OCI-LY1 (cell line): ENCODE data around the gene ZIM2.
A peak's percentile ranks its signal among the peaks of the same experiment; 100 is the strongest.

Source experiments
- H2AFZ ChIP-seq: fragments of 200-600 bp; sonication (generic), shearing (Covaris generic); 2 replicates; pipeline ENCODE4 v1.6.0; 2014; ENCODE audit warnings: antibody characterized with exemption, mild to moderate bottlenecking, low read length
- H3F3A ChIP-seq: fragments of 200-600 bp; sonication (generic), shearing (Covaris generic); 2 replicates; pipeline ENCODE4 v1.6.0; 2014; ENCODE audit warnings: mild to moderate bottlenecking, antibody characterized with exemption, low read length, moderate library complexity; ENCODE audit not compliant: insufficient read depth
- H3K27ac ChIP-seq: fragments of 200-600 bp; sonication (generic); 2 replicates; pipeline ENCODE4 v1.5.1; 2014; ENCODE audit warnings: low read length, mixed run types, mild to moderate bottlenecking, low read depth; ENCODE audit not compliant: poor library complexity, severe bottlenecking
- H3K27me3 ChIP-seq: fragments of 200-600 bp; sonication (generic); 2 replicates; pipeline ENCODE4 v1.6.0; 2014; ENCODE audit warnings: antibody characterized with exemption, mild to moderate bottlenecking, low read length, moderate library complexity; ENCODE audit not compliant: insufficient read depth
- H3K36me3 ChIP-seq: fragments of 200-600 bp; sonication (generic); 2 replicates; pipeline ENCODE4 v1.6.1; 2014; ENCODE audit warnings: mild to moderate bottlenecking, antibody characterized with exemption, low read length, moderate library complexity, mixed read lengths; ENCODE audit not compliant: insufficient read depth
- H3K4me1 ChIP-seq: fragments of 200-600 bp; sonication (generic); 2 replicates; pipeline ENCODE4 v1.5.1; 2014; ENCODE audit warnings: mild to moderate bottlenecking, low read length, moderate library complexity; ENCODE audit not compliant: insufficient read depth, severe bottlenecking
- H3K4me2 ChIP-seq: fragments of 200-600 bp; sonication (generic), shearing (Covaris generic); 2 replicates; pipeline ENCODE4 v1.6.1; 2014; ENCODE audit warnings: low read length
- H3K4me3 ChIP-seq: fragments of 200-600 bp; sonication (generic); 2 replicates; pipeline ENCODE4 v1.5.1; 2014; ENCODE audit warnings: low read length, low read depth, mild to moderate bottlenecking, mixed read lengths; ENCODE audit not compliant: poor library complexity, severe bottlenecking
- H3K79me2 ChIP-seq: fragments of 200-600 bp; shearing (Covaris generic); 2 replicates; pipeline ENCODE4 v1.6.1; 2016; ENCODE audit warnings: mixed run types, low read length, mixed read lengths; ENCODE audit not compliant: insufficient read depth
- H3K9ac ChIP-seq: fragments of 200-600 bp; sonication (generic), shearing (Covaris generic); 2 replicates; pipeline ENCODE4 v1.6.1; 2014; ENCODE audit warnings: mild to moderate bottlenecking, low read length, mixed read lengths
- H3K9me2 ChIP-seq: fragments of 200-600 bp; sonication (generic), shearing (Covaris generic); 2 replicates; pipeline ENCODE4 v1.6.1; 2014; ENCODE audit warnings: low read depth, mild to moderate bottlenecking, low read length, mixed read lengths
- H3K9me3 ChIP-seq: fragments of 200-600 bp; shearing (Covaris generic); 2 replicates; pipeline ENCODE4 v1.6.1; 2014; ENCODE audit warnings: low read length, mixed read lengths
- H4K20me1 ChIP-seq: fragments of 200-600 bp; sonication (generic), shearing (Covaris generic); 2 replicates; pipeline ENCODE4 v1.6.0; 2016; ENCODE audit warnings: mild to moderate bottlenecking, low read length; ENCODE audit not compliant: insufficient read depth
- CTCF ChIP-seq: fragments of 200-600 bp; sonication (generic), shearing (Covaris generic); IDR thresholded peaks from 2 replicates; pipeline ENCODE4 v1.5.1; 2017; ENCODE audit warnings: mild to moderate bottlenecking, antibody characterized with exemption, low read length, moderate library complexity, mixed read lengths
- EZH2 ChIP-seq: fragments of 200-600 bp; sonication (generic), shearing (Covaris generic); IDR thresholded peaks from 2 replicates; pipeline ENCODE4 v1.8.0; 2017; ENCODE audit warnings: borderline replicate concordance, mixed run types, mild to moderate bottlenecking, antibody characterized with exemption, low read length, moderate library complexity, mixed read lengths

Gene ZIM2

GRCh38 chr19:56727677-56728076 lies 112.8 kb downstream of the ZIM2 start:
- Histone ChIP-seq H3K9me2 (no peaks in the 10 kb centered on the region), H3K9ac (no peak overlapping the region), H2AFZ (no peak overlapping the region), H3K79me2 (no peaks in the 10 kb centered on the region), H3F3A (no peaks in the 10 kb centered on the region), H4K20me1 (no peaks in the 10 kb centered on the region), H3K36me3 (no peaks in the 10 kb centered on the region), H3K4me3 (no peak overlapping the region), H3K9me3 (no peaks in the 10 kb centered on the region), H3K4me2 (no peak overlapping the region), H3K27me3 (no peaks in the 10 kb centered on the region), H3K4me1 (no peaks in the 10 kb centered on the region), H3K27ac (no peak overlapping the region)
- TF ChIP-seq CTCF: no peak
- no peak for TF ChIP-seq EZH2

GRCh38 chr19:56725829-56726424 lies 114.6 kb downstream of the ZIM2 start:
- no peak overlapping the region for H3K27ac ChIP-seq
- H3K79me2 ChIP-seq: no peaks in the 10 kb centered on the region
- H3K9me2 ChIP-seq: no peaks in the 10 kb centered on the region

More at GRCh38 chr19:56725829-56726424, 114.6 kb downstream of the ZIM2 start:
- H3K4me1 ChIP-seq: no peaks in the 10 kb centered on the region
- no peaks in the 10 kb centered on the region for H3K27me3 ChIP-seq
- H3K4me3 ChIP-seq: no peak overlapping the region
- H2AFZ ChIP-seq: no peak overlapping the region
- no peaks in the 10 kb centered on the region for H3F3A ChIP-seq
- H4K20me1 ChIP-seq: no peaks in the 10 kb centered on the region
- no peaks in the 10 kb centered on the region for H3K9me3 ChIP-seq
- H3K36me3 ChIP-seq: no peaks in the 10 kb centered on the region
- H3K4me2 ChIP-seq: no peak overlapping the region
- H3K9ac ChIP-seq: no peak overlapping the region
- TF ChIP-seq EZH2 (no peak), CTCF (peak; percentile 41)
